SK-N-SH (cell line): Measurements from ENCODE around the gene C2CD4B. TPM values are rescaled to one million over a fixed set of nuclear protein-coding genes. Genes with fewer than 3 reads are reported as not detected.

Experiments
- CTCF ChIA-PET: fragments of 300-600, 350-600 bp; formaldehyde crosslinking; extraction: SDS; loops from one replicate; lab custom pipeline; 2021; lab: Yijun Ruan, JAX
- POLR2A ChIA-PET: fragments of 350-600 bp; sonication (Branson Sonifier 250); formaldehyde crosslinking; extraction: SDS; loops from one replicate; lab custom pipeline; 2020; ENCODE audit warnings: antibody characterized with exemption, inconsistent platforms; lab: Yijun Ruan, JAX
- DNase-seq: peaks from one replicate; pipeline ENCODE4 v3.0.0; 2012
- H2AFZ ChIP-seq: fragments of 200-600 bp; sonication (generic); 2 replicates; pipeline ENCODE4 v1.8.1; 2016; ENCODE audit warnings: antibody characterized with exemption, mild to moderate bottlenecking, low read depth
- H3F3A ChIP-seq: fragments of 200-600 bp; sonication (generic); replicated peaks from 2 replicates; pipeline ENCODE3; 2016; ENCODE audit warnings: antibody characterized with exemption, mild to moderate bottlenecking; ENCODE audit not compliant: insufficient read depth
- H3K27ac ChIP-seq, 2 experiments: fragments of 200-500 bp in 1 of 2; fragments of 200-600 bp in 1 of 2; sonication (Bioruptor generic) in 1 of 2; sonication (generic), shearing (Covaris generic) in 1 of 2; 2 replicates each; pipeline versions ENCODE4 v1.5.1 to v1.6.1; 2014 to 2016; ENCODE audit warnings: low read depth in 2 of 2, inconsistent platforms in 1 of 2, low read length in 1 of 2, mild to moderate bottlenecking in 1 of 2, mixed read lengths in 1 of 2
- H3K27me3 ChIP-seq: fragments of 200-600 bp; sonication (generic), shearing (Covaris generic); 2 replicates; pipeline ENCODE4 v1.6.1; 2016; ENCODE audit warnings: mixed run types; ENCODE audit not compliant: insufficient read depth
- H3K36me3 ChIP-seq, 2 experiments: fragments of 200-500 bp in 1 of 2; fragments of 200-600 bp in 1 of 2; sonication (Bioruptor generic) in 1 of 2; sonication (generic) in 1 of 2; replicated peaks in 1 of 2; 2 replicates each; pipeline versions ENCODE3 to v1.5.1; 2014 to 2016; ENCODE audit warnings: low read length in 1 of 2, mild to moderate bottlenecking in 1 of 2; ENCODE audit not compliant: insufficient read depth in 2 of 2, control insufficient read depth in 1 of 2
- H3K4me1 ChIP-seq, 2 experiments: fragments of 200-500 bp in 1 of 2; fragments of 200-600 bp in 1 of 2; sonication (Bioruptor generic) in 1 of 2; sonication (generic), shearing (Covaris generic) in 1 of 2; 2 replicates each; pipeline versions ENCODE4 v1.5.1 to v1.6.1; 2014 to 2016; ENCODE audit warnings: low read depth in 1 of 2, low read length in 1 of 2, mixed run types in 1 of 2; ENCODE audit not compliant: insufficient read depth in 2 of 2, control insufficient read depth in 1 of 2
- H3K4me2 ChIP-seq: fragments of 200-600 bp; sonication (generic), shearing (Covaris generic); 2 replicates; pipeline ENCODE4 v1.6.1; 2017; ENCODE audit warnings: mixed run types
- H3K4me3 ChIP-seq, 2 experiments: fragments of 200-500 bp in 1 of 2; fragments of 200-600 bp in 1 of 2; sonication (Bioruptor generic) in 1 of 2; sonication (generic), shearing (Covaris generic) in 1 of 2; 2 replicates each; pipeline versions ENCODE4 v1.5.1 to v1.8.1; 2014 to 2016; ENCODE audit warnings: low read depth in 2 of 2, inconsistent platforms in 1 of 2, low read length in 1 of 2, mild to moderate bottlenecking in 1 of 2, mixed read lengths in 1 of 2, moderate library complexity in 1 of 2
- H3K79me2 ChIP-seq: fragments of 200-600 bp; sonication (generic); 2 replicates; pipeline ENCODE4 v1.8.1; 2017; ENCODE audit warnings: mild to moderate bottlenecking; ENCODE audit not compliant: insufficient read depth
- H3K9ac ChIP-seq: fragments of 200-600 bp; sonication (generic); 2 replicates; pipeline ENCODE4 v1.6.1; 2017; ENCODE audit warnings: mixed run types
- H3K9me2 ChIP-seq: fragments of 200-600 bp; sonication (generic); 2 replicates; pipeline ENCODE4 v1.6.1; 2017; ENCODE audit warnings: mixed run types
- H3K9me3 ChIP-seq: fragments of 200-600 bp; sonication (generic); 2 replicates; pipeline ENCODE4 v1.6.1; 2017; ENCODE audit warnings: mixed run types, mild to moderate bottlenecking, moderate library complexity
- H4K20me1 ChIP-seq: fragments of 200-600 bp; sonication (generic); 2 replicates; pipeline ENCODE4 v1.6.1; 2017; ENCODE audit warnings: mild to moderate bottlenecking, mixed run types; ENCODE audit not compliant: insufficient read depth
- CHD2 ChIP-seq: fragments of 150-350 bp; IDR thresholded peaks from 2 replicates; pipeline ENCODE4 v1.6.1; 2018; ENCODE audit warnings: low read length; ENCODE audit not compliant: partially characterized antibody
- ELF1 ChIP-seq: IDR thresholded peaks from 2 replicates; pipeline ENCODE4 v1.4.0; 2012
- FOSL2 ChIP-seq: IDR thresholded peaks from 2 replicates; pipeline ENCODE4 v1.4.0; 2012; ENCODE audit warnings: low read depth, mild to moderate bottlenecking, moderate library complexity, borderline replicate concordance
- GABPA ChIP-seq: IDR thresholded peaks from 2 replicates; pipeline ENCODE4 v1.4.0; 2012; ENCODE audit warnings: low read depth, mild to moderate bottlenecking
- IRF3 ChIP-seq: fragments of 150-350 bp; IDR thresholded peaks from 2 replicates; pipeline ENCODE4 v1.6.1; 2016; ENCODE audit warnings: mild to moderate bottlenecking, low read depth, low read length
- JUND ChIP-seq: IDR thresholded peaks from 2 replicates; pipeline ENCODE4 v1.4.0; 2012
- NFIC ChIP-seq: IDR thresholded peaks from 2 replicates; pipeline ENCODE4 v1.4.0; 2012; ENCODE audit warnings: borderline replicate concordance
- PBX3 ChIP-seq: IDR thresholded peaks from 2 replicates; pipeline ENCODE4; 2012
- RAD21 ChIP-seq: IDR thresholded peaks from 2 replicates; pipeline ENCODE4 v1.6.1; 2012; ENCODE audit warnings: mild to moderate bottlenecking, low read length
- TCF12 ChIP-seq: IDR thresholded peaks from 2 replicates; pipeline ENCODE4 v1.4.0; 2012
- WGBS: methylation state at CpG from one replicate; pipeline ENCODE4 v1.1.6; 2017; ENCODE audit warnings: low lambda C conversion rate; 5-methylcytosine and 5-hydroxymethylcytosine counted together
- polyA plus RNA-seq, 3 experiments: library from polyadenylated mRNA; depleted of rRNA; stranded (reverse); fragments of >200 nt; gene quantifications; 2 replicates each; pipeline ENCODE4 v1.2.3, GENCODE V29; 2012
- TF ChIP-seq, protein P1 (sequence below): fragments of 200-600 bp; sonication (generic); IDR thresholded peaks from 2 replicates; pipeline ENCODE4 v1.6.1; 2017; ENCODE audit warnings: antibody characterized with exemption, mild to moderate bottlenecking, moderate library complexity
- TF ChIP-seq, protein P2 (sequence below): IDR thresholded peaks from 2 replicates; pipeline ENCODE4 v1.4.0; 2012; ENCODE audit warnings: low read depth, borderline replicate concordance

Gene C2CD4B
- polyA plus RNA-seq, 1 of the 3 experiments (the other 2 are of a cell fraction): not detected

DNA sequence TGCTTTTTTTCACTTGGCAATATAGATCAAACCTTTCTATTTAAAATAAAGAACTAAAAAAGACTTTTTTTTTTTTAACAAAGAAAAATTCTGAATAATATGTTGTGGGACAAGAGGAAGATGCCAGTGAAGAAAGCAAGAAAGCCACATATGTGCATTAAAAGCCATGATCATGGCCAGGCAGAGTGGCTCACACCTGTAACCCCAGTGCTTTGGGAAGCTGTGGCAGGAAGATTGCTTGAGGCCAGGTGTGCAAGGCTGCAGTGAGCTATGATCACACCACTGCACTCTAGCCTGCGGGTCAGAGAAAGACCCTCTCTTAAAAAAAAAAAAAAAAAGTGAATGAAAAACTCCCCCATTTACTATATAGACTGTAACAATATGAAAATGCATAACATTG lies 23.9 kb downstream of the C2CD4B start:
- TF ChIP-seq, protein P1, sequence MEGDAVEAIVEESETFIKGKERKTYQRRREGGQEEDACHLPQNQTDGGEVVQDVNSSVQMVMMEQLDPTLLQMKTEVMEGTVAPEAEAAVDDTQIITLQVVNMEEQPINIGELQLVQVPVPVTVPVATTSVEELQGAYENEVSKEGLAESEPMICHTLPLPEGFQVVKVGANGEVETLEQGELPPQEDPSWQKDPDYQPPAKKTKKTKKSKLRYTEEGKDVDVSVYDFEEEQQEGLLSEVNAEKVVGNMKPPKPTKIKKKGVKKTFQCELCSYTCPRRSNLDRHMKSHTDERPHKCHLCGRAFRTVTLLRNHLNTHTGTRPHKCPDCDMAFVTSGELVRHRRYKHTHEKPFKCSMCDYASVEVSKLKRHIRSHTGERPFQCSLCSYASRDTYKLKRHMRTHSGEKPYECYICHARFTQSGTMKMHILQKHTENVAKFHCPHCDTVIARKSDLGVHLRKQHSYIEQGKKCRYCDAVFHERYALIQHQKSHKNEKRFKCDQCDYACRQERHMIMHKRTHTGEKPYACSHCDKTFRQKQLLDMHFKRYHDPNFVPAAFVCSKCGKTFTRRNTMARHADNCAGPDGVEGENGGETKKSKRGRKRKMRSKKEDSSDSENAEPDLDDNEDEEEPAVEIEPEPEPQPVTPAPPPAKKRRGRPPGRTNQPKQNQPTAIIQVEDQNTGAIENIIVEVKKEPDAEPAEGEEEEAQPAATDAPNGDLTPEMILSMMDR: no peak
- TF ChIP-seq CHD2: no peak
- no peak for TF ChIP-seq IRF3
- TF ChIP-seq, protein P2, sequence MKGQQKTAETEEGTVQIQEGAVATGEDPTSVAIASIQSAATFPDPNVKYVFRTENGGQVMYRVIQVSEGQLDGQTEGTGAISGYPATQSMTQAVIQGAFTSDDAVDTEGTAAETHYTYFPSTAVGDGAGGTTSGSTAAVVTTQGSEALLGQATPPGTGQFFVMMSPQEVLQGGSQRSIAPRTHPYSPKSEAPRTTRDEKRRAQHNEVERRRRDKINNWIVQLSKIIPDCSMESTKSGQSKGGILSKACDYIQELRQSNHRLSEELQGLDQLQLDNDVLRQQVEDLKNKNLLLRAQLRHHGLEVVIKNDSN: no peak
- TF ChIP-seq, all 33 proteins: peak for 0
- no peaks in the 10 kb centered on the region for H3K79me2 ChIP-seq
- H3K27me3 ChIP-seq: no peaks in the 10 kb centered on the region
- H2AFZ ChIP-seq: no peak overlapping the region
- H3K36me3 ChIP-seq: no peaks in the 10 kb centered on the region
- H4K20me1 ChIP-seq: no peaks in the 10 kb centered on the region
- H3K9me2 ChIP-seq: no peaks in the 10 kb centered on the region
- no peak overlapping the region for H3K9ac ChIP-seq
- H3K9me3 ChIP-seq: no peaks in the 10 kb centered on the region
- CTCF ChIA-PET: interaction anchor here (0.6 to 1.5 kb wide), 3 partner anchors 24 to 166 kb away, joined by 3 to 4 read pairs (median 3); partner anchors contain the start of gene C2CD4B
- WGBS: 40% methylated on average over 1 of the region's 1 CpG
- H3K27ac ChIP-seq: no peak overlapping the region
- DNase-seq: no peak
- POLR2A ChIA-PET: no interaction called here
- H3K4me1 ChIP-seq: no peaks in the 10 kb centered on the region; a peak in 1 of 4 replicates
- no peak overlapping the region for H3K4me2 ChIP-seq
- H3F3A ChIP-seq: no peaks in the 10 kb centered on the region
- no peak overlapping the region for H3K4me3 ChIP-seq

- Histone ChIP-seq H3K9me3 (no peaks in the 10 kb centered on the region), H3K79me2 (no peaks in the 10 kb centered on the region), H3K27me3 (no peaks in the 10 kb centered on the region), H3F3A (no peaks in the 10 kb centered on the region), H4K20me1 (no peaks in the 10 kb centered on the region), H3K4me3 (no peak overlapping the region), H2AFZ (no peak overlapping the region), H3K27ac (peak overlapping the region in 1 of 2 experiments; percentile 58; a peak in 1 of 4 replicates), H3K9ac (no peak overlapping the region), H3K4me1 (no peaks in the 10 kb centered on the region; a peak in 1 of 4 replicates), H3K4me2 (no peak overlapping the region), H3K9me2 (no peaks in the 10 kb centered on the region), H3K36me3 (no peaks in the 10 kb centered on the region)
- TF ChIP-seq JUND (peak; percentile 7; the same call in 1 of the 2 replicates), GABPA (no peak), NFIC (peak; percentile 40; the same call in 1 of the 2 replicates), RAD21 (no peak), ELF1 (no peak), FOSL2 (peak; percentile 34; the same call in 1 of the 2 replicates), PBX3 (peak; percentile 43; the same call in 1 of the 2 replicates), TCF12 (peak; percentile 44)
- WGBS: 50% methylated on average over 5 of the region's 5 CpGs
- DNase-seq: no peak
- CTCF ChIA-PET: interaction anchor here (2.0 kb wide), 1 partner anchor 13 kb away, joined by 8 read pairs; no protein-coding TSS in a partner anchor
- POLR2A ChIA-PET: no interaction called here
Observed at GRCh38 chr15:62138124-62138523, 27.0 kb downstream of the C2CD4B start.
